ENCODE results near the gene AVEN. TPM values are rescaled to one million over a fixed set of nuclear protein-coding genes. Genes with fewer than 3 reads are reported as not detected.
"Not testable (repeated sequence)": the region's sequence is repeated elsewhere in the genome, so short reads cannot be mapped to it uniquely, and the experiment has no call there.

Gene AVEN
- total RNA-seq, 1 donor from 2014 or later, result 27.3 TPM

GRCh38 chr15:34023907-34024306, 15.1 kb downstream of the AVEN start:
- no peak for DNase-seq (ENCODE audit: low spot score)
- H3K27me3 Mint-ChIP-seq (ENCODE audit: low read depth), result no peaks in the 10 kb centered on the region
- peaks cover 4% of the 10 kb centered on the region for H3K9me3 Mint-ChIP-seq (ENCODE audit: low read depth)
- TF ChIP-seq CTCF (IDR thresholded peaks at IDR 0.05), result no peak
- H3K4me1 Mint-ChIP-seq (ENCODE audit: low read depth), result peaks cover 3% of the 10 kb centered on the region
- no peak overlapping the region for H3K27ac Mint-ChIP-seq (ENCODE audit: unreplicated experiment)
- no peaks in the 10 kb centered on the region for H3K36me3 Mint-ChIP-seq (ENCODE audit: low read depth)
- H3K4me3 Mint-ChIP-seq (ENCODE audit: unreplicated experiment), result no peak overlapping the region

- Mint-ChIP-seq H3K36me3 (ENCODE audit: low read depth) (peaks cover 5% of the 10 kb centered on the region), H3K27ac (ENCODE audit: unreplicated experiment) (no peak overlapping the region), H3K27me3 (ENCODE audit: low read depth) (no peaks in the 10 kb centered on the region), H3K9me3 (ENCODE audit: low read depth) (no peaks in the 10 kb centered on the region), H3K4me3 (ENCODE audit: unreplicated experiment) (no peak overlapping the region), H3K4me1 (ENCODE audit: low read depth) (peaks cover 17% of the 10 kb centered on the region)
- no peak for DNase-seq (ENCODE audit: low spot score)
- no peak for TF ChIP-seq CTCF (IDR thresholded peaks at IDR 0.05)
Measured at GRCh38 chr15:34019369-34019990, 19.5 kb downstream of the AVEN start.

GRCh38 chr15:34018738-34019137, 20.3 kb downstream of the AVEN start:
- DNase-seq (ENCODE audit: low spot score); H3K4me3 Mint-ChIP-seq (ENCODE audit: unreplicated experiment); H3K27me3 Mint-ChIP-seq (ENCODE audit: low read depth); H3K9me3 Mint-ChIP-seq (ENCODE audit: low read depth); H3K36me3 Mint-ChIP-seq (ENCODE audit: low read depth); H3K27ac Mint-ChIP-seq (ENCODE audit: unreplicated experiment): not testable (repeated sequence)
- H3K4me1 Mint-ChIP-seq (ENCODE audit: low read depth), result peaks cover 22% of the 10 kb centered on the region

GRCh38 chr15:34018021-34018645, 20.9 kb downstream of the AVEN start:
- no peak for TF ChIP-seq CTCF (IDR thresholded peaks at IDR 0.05)
- no peak for DNase-seq (ENCODE audit: low spot score)
- Mint-ChIP-seq H3K27ac (ENCODE audit: unreplicated experiment) (no peak overlapping the region), H3K9me3 (ENCODE audit: low read depth) (no peaks in the 10 kb centered on the region), H3K36me3 (ENCODE audit: low read depth) (peaks cover 5% of the 10 kb centered on the region), H3K4me1 (ENCODE audit: low read depth) (peaks cover 26% of the 10 kb centered on the region), H3K4me3 (ENCODE audit: unreplicated experiment) (no peak overlapping the region), H3K27me3 (ENCODE audit: low read depth) (no peaks in the 10 kb centered on the region)

GRCh38 chr15:34014556-34014955, 24.4 kb downstream of the AVEN start:
- Mint-ChIP-seq H3K27ac (ENCODE audit: unreplicated experiment) (peak overlapping the region; percentile 58), H3K4me3 (ENCODE audit: unreplicated experiment) (no peak overlapping the region), H3K4me1 (ENCODE audit: low read depth) (peaks cover 37% of the 10 kb centered on the region), H3K9me3 (ENCODE audit: low read depth) (no peaks in the 10 kb centered on the region), H3K36me3 (ENCODE audit: low read depth) (peaks cover 5% of the 10 kb centered on the region), H3K27me3 (ENCODE audit: low read depth) (no peaks in the 10 kb centered on the region)
- TF ChIP-seq CTCF (IDR thresholded peaks at IDR 0.05), result no peak
- no peak for DNase-seq (ENCODE audit: low spot score)

GRCh38 chr15:34013746-34014145, 25.3 kb downstream of the AVEN start:
- Mint-ChIP-seq H3K4me3 (ENCODE audit: unreplicated experiment) (no peak overlapping the region), H3K27ac (ENCODE audit: unreplicated experiment) (no peak overlapping the region), H3K27me3 (ENCODE audit: low read depth) (no peaks in the 10 kb centered on the region), H3K4me1 (ENCODE audit: low read depth) (peaks cover 38% of the 10 kb centered on the region), H3K36me3 (ENCODE audit: low read depth) (peaks cover 5% of the 10 kb centered on the region), H3K9me3 (ENCODE audit: low read depth) (no peaks in the 10 kb centered on the region)
- DNase-seq (ENCODE audit: low spot score), result no peak
- no peak for TF ChIP-seq CTCF (IDR thresholded peaks at IDR 0.05)
